ENCODE results near the gene AGO1.

GRCh38 chr1:35924838-35925237, 41.8 kb downstream of the AGO1 start:
- TF ChIP-seq CTCF (IDR thresholded peaks at IDR 0.05) (no peak), POLR2A (IDR thresholded peaks at IDR 0.05) (no peak), EP300 (IDR thresholded peaks at IDR 0.05) (no peak)

Measured in tibial nerve (tissue), 4 donors.